Upper lobe of left lung (tissue), 6 donors: ENCODE measurements around the gene VAV2. TPM values are rescaled to one million over a fixed set of nuclear protein-coding genes. Genes with fewer than 3 reads are reported as not detected.

Experiments used
- ATAC-seq, 2 donors: fragments of 200-7000 bp; cut with Tn5 transposase; one replicate each; pipeline ENCODE4 v1.9.1; 2022; ENCODE audit warnings: mild to moderate bottlenecking in 2 of 2, moderate library complexity in 2 of 2; ENCODE audit not compliant: low FRiP score in 2 of 2
- DNase-seq, 2 donors: peaks; one replicate each; pipeline ENCODE4 v3.0.0-alpha.2; 2019 to 2020
- H3K27ac ChIP-seq, 4 donors: fragments of 200-600 bp; sonication (generic); one replicate each; pipeline ENCODE4 v1.5.1; 2016 to 2019
- H3K27me3 ChIP-seq, 4 donors: fragments of 200-600 bp; sonication (generic); one replicate each; pipeline ENCODE4 v1.5.1; 2017 to 2019
- H3K36me3 ChIP-seq, 4 donors: fragments of 200-600 bp; sonication (generic); one replicate each; pipeline ENCODE4 v1.5.1; 2016 to 2019
- H3K4me1 ChIP-seq, 4 donors: fragments of 200-600 bp; sonication (generic); one replicate each; pipeline ENCODE4 v1.5.1; 2018 to 2019
- H3K4me3 ChIP-seq, 4 donors: fragments of 200-600 bp; sonication (generic); one replicate each; pipeline ENCODE4 v1.5.1; 2017 to 2019; ENCODE audit warnings: mild to moderate bottlenecking in 2 of 4, moderate library complexity in 1 of 4
- H3K9me3 ChIP-seq, 4 donors: fragments of 200-600 bp; sonication (generic); one replicate each; pipeline ENCODE4 v1.5.1; 2018 to 2019
- CTCF ChIP-seq, 6 experiments: fragments of 450-650 bp in 4 of 6; fragments of 200-600 bp in 2 of 6; sonication (generic) in 2 of 6; IDR thresholded peaks; one replicate each; pipeline ENCODE4 v1.5.1; 2016 to 2019; ENCODE audit warnings: antibody characterized with exemption in 6 of 6
- EP300 ChIP-seq, 4 donors: sonication (generic); formaldehyde crosslinking; IDR thresholded peaks; one replicate each; pipeline ENCODE4 v1.5.1; 2017; ENCODE audit warnings: antibody characterized with exemption in 4 of 4, control low read depth in 2 of 4
- POLR2A ChIP-seq, 4 donors: fragments of 450-650 bp; IDR thresholded peaks; one replicate each; pipeline ENCODE4 v1.5.1; 2016 to 2017; ENCODE audit warnings: antibody characterized with exemption in 4 of 4, mild to moderate bottlenecking in 2 of 4
- POLR2AphosphoS5 ChIP-seq, 2 donors: sonication (generic); formaldehyde crosslinking; IDR thresholded peaks; one replicate each; pipeline ENCODE4 v1.5.1; 2017; ENCODE audit warnings: antibody characterized with exemption in 2 of 2
- WGBS, 2 donors: methylation state at CpG; one replicate each; pipeline ENCODE4 v1.1.5; 2017 to 2018; 5-methylcytosine and 5-hydroxymethylcytosine counted together
- total RNA-seq, 6 donors: library from RNA; depleted of rRNA in 4 of 6; stranded (reverse); fragments of >200 nt in 4 of 6; gene quantifications; one replicate each; pipeline versions ENCODE4 v1.1.0 to v1.2.1, GENCODE V29; 2016 to 2021
- donor health status: DM: no; HTN: no; CAD: no; lungs with moderate emphysema.
- donor health status: DM: no; HTN: yes; CAD: no; lungs with severe emphysema.

The VAV2 gene
- total RNA-seq, 6 donors from 2014 or later, result 12.0 to 38.8 (median 22.0) TPM

GRCh38 chr9:133888809-133889491 lies 103.2 kb downstream of the VAV2 start:
- Histone ChIP-seq H3K4me1 (no peaks in the 10 kb centered on the region), H3K27me3 (no peaks in the 10 kb centered on the region), H3K27ac (no peak overlapping the region), H3K9me3 (no peaks in the 10 kb centered on the region), H3K4me3 (no peak overlapping the region), H3K36me3 (no peaks in the 10 kb centered on the region)
- TF ChIP-seq EP300 (IDR thresholded peaks at IDR 0.05) (no peak), POLR2A (IDR thresholded peaks at IDR 0.05) (no peak), POLR2AphosphoS5 (IDR thresholded peaks at IDR 0.05) (no peak), CTCF (IDR thresholded peaks at IDR 0.05) (no peak)
- ATAC-seq, result no peak
- 88 to 92% methylated on average over 18 to 24 of the region's 25 CpGs for WGBS, 2 donors
- no peak for DNase-seq

GRCh38 chr9:133888048-133888808 lies 103.9 kb downstream of the VAV2 start:
- TF ChIP-seq POLR2AphosphoS5 (IDR thresholded peaks at IDR 0.05) (no peak), EP300 (IDR thresholded peaks at IDR 0.05) (no peak), CTCF (IDR thresholded peaks at IDR 0.05) (no peak), POLR2A (IDR thresholded peaks at IDR 0.05) (no peak)
- WGBS, 2 donors, result 84 to 95% methylated on average over 22 to 25 of the region's 25 CpGs
- H3K4me3 ChIP-seq, result no peak overlapping the region
- no peak for DNase-seq
- H3K27ac ChIP-seq, result no peak overlapping the region
- no peak for ATAC-seq
- H3K36me3 ChIP-seq, result no peaks in the 10 kb centered on the region
- no peaks in the 10 kb centered on the region for H3K4me1 ChIP-seq
- H3K27me3 ChIP-seq, result no peaks in the 10 kb centered on the region
- H3K9me3 ChIP-seq, result no peaks in the 10 kb centered on the region

- 87 to 93% methylated on average over 4 to 17 of the region's 18 CpGs for WGBS, 2 donors
These were observed 104.5 kb downstream of the VAV2 start for GRCh38 chr9:133887540-133888047.

More at GRCh38 chr9:133887540-133888047, 104.5 kb downstream of the VAV2 start:
- Histone ChIP-seq H3K36me3 (no peaks in the 10 kb centered on the region), H3K4me3 (no peak overlapping the region), H3K27ac (no peak overlapping the region), H3K4me1 (no peaks in the 10 kb centered on the region), H3K27me3 (no peaks in the 10 kb centered on the region), H3K9me3 (no peaks in the 10 kb centered on the region)
- ATAC-seq (no peak), DNase-seq (no peak)
- TF ChIP-seq EP300 (IDR thresholded peaks at IDR 0.05) (no peak), POLR2AphosphoS5 (IDR thresholded peaks at IDR 0.05) (no peak), POLR2A (IDR thresholded peaks at IDR 0.05) (no peak), CTCF (IDR thresholded peaks at IDR 0.05) (no peak)
